HCT116 (cell line): ENCODE measurements around the gene SLC35F6. TPM values are rescaled to one million over a fixed set of nuclear protein-coding genes. Genes with fewer than 3 reads are reported as not detected.

ENCODE experiments used
- ATAC-seq: fragments of 200-7000 bp; cut with Tn5 transposase; 2 replicates; pipeline ENCODE4 v1.9.1; 2020; ENCODE audit warnings: mild to moderate bottlenecking, moderate library complexity
- BruUV-seq: library from RNA; stranded (reverse); fragments of 400-500 nt; replicated peaks from 2 replicates; lab custom pipeline; 2021; lab: Mats Ljungman, UMichigan
- CTCF ChIA-PET: fragments of 300-600 bp; sonication (Branson Sonifier 250); formaldehyde crosslinking; loops from one replicate; lab custom pipeline; 2021; ENCODE audit warnings: antibody characterized with exemption; lab: Charles Lee
- POLR2A ChIA-PET: fragments of 300-600, 350-600 bp; sonication (Branson Sonifier 250); formaldehyde crosslinking; loops from one replicate; lab custom pipeline; 2021; ENCODE audit warnings: antibody characterized with exemption; lab: Charles Lee
- RAD21 ChIA-PET, 2 experiments: fragments of 300-600 bp; sonication (Branson Sonifier 250); formaldehyde crosslinking; loops; one replicate each; lab custom pipeline; 2023; ENCODE audit warnings: low total read pairs in 2 of 2; ENCODE audit not compliant: uncharacterized antibody in 2 of 2, unreplicated experiment in 2 of 2, low non-redundant PET in 1 of 2; lab: Charles Lee
- DNase-seq: peaks from one replicate; pipeline ENCODE4 v3.0.0-alpha.2; 2010; ENCODE audit warnings: low read depth, low spot score
- H2AFZ ChIP-seq: fragments of 200-600 bp; shearing (Covaris generic), sonication (generic); 2 replicates; pipeline ENCODE4 v1.6.1; 2017; ENCODE audit warnings: low read depth, mixed run types, mixed read lengths, antibody characterized with exemption, low read length; ENCODE audit not compliant: poor library complexity, severe bottlenecking
- H3K27ac ChIP-seq: 2 replicates; pipeline ENCODE4 v1.5.1; 2012; ENCODE audit warnings: low read depth, low read length
- H3K27me3 ChIP-seq: fragments of 200-600 bp; sonication (generic); 2 replicates; pipeline ENCODE4 v1.6.1; 2016; ENCODE audit warnings: mixed run types, low read length, mixed read lengths; ENCODE audit not compliant: insufficient read depth
- H3K36me3 ChIP-seq, 2 experiments: fragments of 200-500 bp in 1 of 2; fragments of 200-600 bp in 1 of 2; sonication (Bioruptor generic) in 1 of 2; sonication (generic) in 1 of 2; 2 replicates each; pipeline versions ENCODE4 v1.5.1 to v1.6.1; 2014 to 2016; ENCODE audit warnings: low read length in 2 of 2, inconsistent platforms in 1 of 2, mixed read lengths in 1 of 2, mixed run types in 1 of 2; ENCODE audit not compliant: insufficient read depth in 2 of 2, control insufficient read depth in 1 of 2
- H3K4me1 ChIP-seq, 2 experiments: fragments of 200-600 bp in 1 of 2; sonication (generic) in 1 of 2; 2 replicates each; pipeline versions ENCODE4 v1.5.1 to v1.6.1; 2012 to 2017; ENCODE audit warnings: low read length in 2 of 2, inconsistent platforms in 1 of 2, mild to moderate bottlenecking in 1 of 2, mixed read lengths in 1 of 2, mixed run types in 1 of 2, moderate library complexity in 1 of 2; ENCODE audit not compliant: insufficient read depth in 2 of 2, control insufficient read depth in 1 of 2
- H3K4me2 ChIP-seq: fragments of 200-600 bp; sonication (generic); 2 replicates; pipeline ENCODE4 v1.6.1; 2017; ENCODE audit warnings: mixed run types, low read length, mixed read lengths
- H3K4me3 ChIP-seq, 2 experiments: fragments of 200-600 bp in 1 of 2; sonication (generic) in 1 of 2; replicated peaks in 1 of 2; 2 replicates each; pipeline ENCODE4 v1.5.1; 2011 to 2016; ENCODE audit warnings: low read length in 2 of 2, control low read depth in 1 of 2, low read depth in 1 of 2, mild to moderate bottlenecking in 1 of 2, mixed read lengths in 1 of 2, mixed run types in 1 of 2
- H3K79me2 ChIP-seq: fragments of 200-600 bp; sonication (generic); 2 replicates; pipeline ENCODE4 v1.6.1; 2017; ENCODE audit warnings: mild to moderate bottlenecking, mixed run types, low read length, moderate library complexity, mixed read lengths; ENCODE audit not compliant: insufficient read depth
- H3K9ac ChIP-seq: fragments of 200-600 bp; sonication (generic); 2 replicates; pipeline ENCODE4 v1.6.1; 2016; ENCODE audit warnings: low read length, mixed read lengths
- H3K9me2 ChIP-seq: fragments of 200-600 bp; sonication (generic), shearing (Covaris generic); 2 replicates; pipeline ENCODE4 v1.6.1; 2017; ENCODE audit warnings: mixed run types, mild to moderate bottlenecking, moderate library complexity; ENCODE audit not compliant: insufficient read depth
- H3K9me3 ChIP-seq, 2 experiments: fragments of 200-500 bp in 1 of 2; fragments of 200-600 bp in 1 of 2; sonication (Bioruptor generic) in 1 of 2; sonication (generic) in 1 of 2; 2 replicates each; pipeline ENCODE4 v1.6.1; 2014 to 2017; ENCODE audit warnings: low read length in 2 of 2, mixed read lengths in 2 of 2, inconsistent platforms in 1 of 2, low read depth in 1 of 2, mild to moderate bottlenecking in 1 of 2, mixed run types in 1 of 2, moderate library complexity in 1 of 2; ENCODE audit not compliant: control insufficient read depth in 1 of 2, insufficient read depth in 1 of 2
- H4K20me1 ChIP-seq: fragments of 200-600 bp; sonication (generic), shearing (Covaris generic); 2 replicates; pipeline ENCODE4 v1.6.1; 2017; ENCODE audit warnings: mixed run types, mild to moderate bottlenecking, moderate library complexity; ENCODE audit not compliant: insufficient read depth
- CBX3 ChIP-seq: IDR thresholded peaks from 2 replicates; pipeline ENCODE4 v1.6.1; 2012; ENCODE audit warnings: low read depth
- CEBPB ChIP-seq: IDR thresholded peaks from 2 replicates; pipeline ENCODE4 v1.6.1; 2012; ENCODE audit warnings: low read depth
- EZH2 ChIP-seq: fragments of 200-600 bp; sonication (generic); IDR thresholded peaks from 2 replicates; pipeline ENCODE4 v1.6.1; 2017; ENCODE audit warnings: antibody characterized with exemption, mixed run types
- EZH2phosphoT487 ChIP-seq: fragments of 200-600 bp; IDR thresholded peaks from 2 replicates; pipeline ENCODE4 v1.6.1; 2018; ENCODE audit warnings: antibody characterized with exemption, borderline replicate concordance
- FOSL1 ChIP-seq: IDR thresholded peaks from 2 replicates; pipeline ENCODE4 v1.6.1; 2012; ENCODE audit warnings: low read depth
- JUND ChIP-seq: IDR thresholded peaks from 2 replicates; pipeline ENCODE4 v1.6.1; 2012
- POLR2AphosphoS5 ChIP-seq: IDR thresholded peaks from 2 replicates; pipeline ENCODE4 v1.6.1; 2011; ENCODE audit warnings: mild to moderate bottlenecking, low read depth, low read length, moderate library complexity
- SP1 ChIP-seq: IDR thresholded peaks from 2 replicates; pipeline ENCODE4 v1.6.1; 2012; ENCODE audit warnings: low read depth
- ZFX ChIP-seq: fragments of 450-650 bp; IDR thresholded peaks from 2 replicates; pipeline ENCODE4 v1.6.1; 2017
- intact Hi-C: fragments of 100-400 bp; cut with micrococcal nuclease; formaldehyde crosslinking; loops from 2 replicates; pipeline ENCODE4 v1.10.0; 2022
- total RNA-seq: library from RNA; stranded (reverse); gene quantifications from one replicate; pipeline ENCODE4 v1.2.1, GENCODE V29; 2021; ENCODE audit not compliant: unreplicated experiment
- TF ChIP-seq, protein P1 (sequence below), 3 experiments: fragments of 200-600 bp in 1 of 3; sonication (generic) in 1 of 3; IDR thresholded peaks in 2 of 3; conservative IDR thresholded peaks in 1 of 3; 2 replicates each; pipeline ENCODE4 v1.5.1; 2012 to 2017; ENCODE audit warnings: low read depth in 2 of 3, low read length in 2 of 3, antibody characterized with exemption in 1 of 3, borderline replicate concordance in 1 of 3, control low read depth in 1 of 3, mild to moderate bottlenecking in 1 of 3, mixed read lengths in 1 of 3, mixed run types in 1 of 3, moderate library complexity in 1 of 3; ENCODE audit not compliant: insufficient read depth in 1 of 3
- TF ChIP-seq, protein P2 (sequence below): IDR thresholded peaks from 2 replicates; pipeline ENCODE4 v1.6.1; 2012

The SLC35F6 gene
- total RNA-seq, 1 experiment from 2014 or later, result 34.5 TPM

DNA sequence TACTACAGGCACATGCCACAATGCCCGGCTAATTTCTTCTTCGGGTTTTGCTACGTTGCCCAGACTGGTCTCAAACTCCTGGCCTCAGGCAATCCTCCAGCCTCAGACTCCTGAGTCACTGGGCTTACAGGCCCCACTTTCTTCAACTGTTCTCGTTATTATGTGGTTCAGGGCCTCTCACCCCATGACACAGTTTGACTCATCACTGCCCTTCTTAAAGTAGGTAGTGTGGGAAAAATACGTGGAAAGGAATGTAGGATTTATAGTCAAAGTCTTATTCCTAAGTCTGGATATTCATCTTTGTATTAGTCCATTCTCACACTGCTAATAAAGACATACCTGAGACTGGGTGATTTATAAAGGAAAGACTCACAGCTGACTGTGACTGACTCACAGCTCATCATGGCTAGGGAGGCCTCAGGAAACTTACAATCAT is 41.2 kb downstream of the SLC35F6 start:
- intact Hi-C loops, result no loop called here
- peaks cover 0 to 8% of the 10 kb centered on the region in 2 experiments; a peak in 3 of 4 replicates for H3K36me3 ChIP-seq
- H3K27me3 ChIP-seq, result no peaks in the 10 kb centered on the region
- peaks cover 0 to 25% of the 10 kb centered on the region in 2 experiments; a peak in 2 of 4 replicates for H3K4me1 ChIP-seq
- ChIA-PET POLR2A (no interaction called here), CTCF (no interaction called here), RAD21 (no interaction called here)
- no peaks in the 10 kb centered on the region for H4K20me1 ChIP-seq
- no peak overlapping the region for H3K9ac ChIP-seq
- H3K9me3 ChIP-seq, result no peaks in the 10 kb centered on the region
- H2AFZ ChIP-seq, result peak overlapping the region; percentile 31
- no TSS peak for BruUV-seq
- no peaks in the 10 kb centered on the region for H3K79me2 ChIP-seq
- peak overlapping the region; percentile 47 for H3K4me2 ChIP-seq
- H3K27ac ChIP-seq, result no peak overlapping the region
- ATAC-seq, result peak; percentile 78
- TF ChIP-seq POLR2AphosphoS5, result no peak
- TF ChIP-seq FOSL1, result peak; percentile 77
- TF ChIP-seq JUND, result peak; percentile 54; the same call in 1 of the 2 replicates
- TF ChIP-seq SP1, result peak; percentile 45; the same call in 1 of the 2 replicates
- no peak for TF ChIP-seq ZFX
- peak; percentile 39 for DNase-seq
- no peaks in the 10 kb centered on the region for H3K9me2 ChIP-seq
- no peak overlapping the region for H3K4me3 ChIP-seq

DNA sequence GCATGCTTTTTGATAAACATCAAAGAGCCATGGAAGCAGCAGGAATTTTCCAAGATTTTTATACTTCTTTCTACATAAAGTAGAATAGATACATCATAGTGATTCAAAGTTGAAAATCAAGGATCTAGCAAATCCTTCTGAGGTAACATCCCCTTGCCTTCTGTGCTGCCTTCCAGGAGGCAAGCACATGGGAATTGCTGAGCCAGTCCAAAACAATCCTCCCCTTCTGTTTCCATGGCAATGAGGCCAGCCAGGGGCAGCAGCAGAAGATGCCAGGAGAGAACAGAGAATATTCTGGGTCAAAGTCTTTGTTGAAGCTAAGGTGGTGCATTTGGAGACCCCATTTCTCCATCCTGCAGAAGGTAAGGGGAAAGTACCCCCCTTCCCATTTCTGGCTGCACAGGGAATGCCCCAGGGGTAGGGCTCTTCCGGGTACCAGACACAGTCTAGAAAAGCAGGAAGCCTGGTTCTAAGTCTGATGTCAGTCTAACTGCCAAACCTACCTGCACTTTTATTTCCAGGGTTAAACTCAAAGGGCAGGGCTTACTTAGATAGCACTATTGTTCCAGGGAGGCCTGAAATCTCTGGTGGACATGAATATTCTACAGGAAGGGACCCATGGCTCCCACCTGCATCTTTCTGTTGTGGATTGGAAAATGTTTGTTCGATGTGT is 43.8 kb downstream of the SLC35F6 start:
- Histone ChIP-seq H3K79me2 (no peaks in the 10 kb centered on the region), H2AFZ (no peak overlapping the region), H4K20me1 (no peaks in the 10 kb centered on the region), H3K4me1 (peaks cover 0 to 25% of the 10 kb centered on the region in 2 experiments; a peak in 2 of 4 replicates), H3K9me2 (no peaks in the 10 kb centered on the region), H3K9me3 (no peaks in the 10 kb centered on the region), H3K4me3 (no peak overlapping the region), H3K36me3 (no peaks in the 10 kb centered on the region), H3K27ac (no peak overlapping the region), H3K9ac (no peak overlapping the region), H3K4me2 (no peak overlapping the region), H3K27me3 (no peaks in the 10 kb centered on the region)
- BruUV-seq, result no TSS peak
- ChIA-PET POLR2A (no interaction called here), RAD21 (no interaction called here), CTCF (no interaction called here)
- no peak for ATAC-seq
- TF ChIP-seq, protein P1, sequence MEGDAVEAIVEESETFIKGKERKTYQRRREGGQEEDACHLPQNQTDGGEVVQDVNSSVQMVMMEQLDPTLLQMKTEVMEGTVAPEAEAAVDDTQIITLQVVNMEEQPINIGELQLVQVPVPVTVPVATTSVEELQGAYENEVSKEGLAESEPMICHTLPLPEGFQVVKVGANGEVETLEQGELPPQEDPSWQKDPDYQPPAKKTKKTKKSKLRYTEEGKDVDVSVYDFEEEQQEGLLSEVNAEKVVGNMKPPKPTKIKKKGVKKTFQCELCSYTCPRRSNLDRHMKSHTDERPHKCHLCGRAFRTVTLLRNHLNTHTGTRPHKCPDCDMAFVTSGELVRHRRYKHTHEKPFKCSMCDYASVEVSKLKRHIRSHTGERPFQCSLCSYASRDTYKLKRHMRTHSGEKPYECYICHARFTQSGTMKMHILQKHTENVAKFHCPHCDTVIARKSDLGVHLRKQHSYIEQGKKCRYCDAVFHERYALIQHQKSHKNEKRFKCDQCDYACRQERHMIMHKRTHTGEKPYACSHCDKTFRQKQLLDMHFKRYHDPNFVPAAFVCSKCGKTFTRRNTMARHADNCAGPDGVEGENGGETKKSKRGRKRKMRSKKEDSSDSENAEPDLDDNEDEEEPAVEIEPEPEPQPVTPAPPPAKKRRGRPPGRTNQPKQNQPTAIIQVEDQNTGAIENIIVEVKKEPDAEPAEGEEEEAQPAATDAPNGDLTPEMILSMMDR (IDR thresholded peaks at IDR 0.05 in 2 of 3, conservative IDR thresholded peaks at IDR 0.05 in 1 of 3; ENCODE audit: borderline replicate concordance in 1 of 3, insufficient read depth in 1 of 3, low read depth in 2 of 3, low read length in 2 of 3), result no peak
- TF ChIP-seq, protein P2, sequence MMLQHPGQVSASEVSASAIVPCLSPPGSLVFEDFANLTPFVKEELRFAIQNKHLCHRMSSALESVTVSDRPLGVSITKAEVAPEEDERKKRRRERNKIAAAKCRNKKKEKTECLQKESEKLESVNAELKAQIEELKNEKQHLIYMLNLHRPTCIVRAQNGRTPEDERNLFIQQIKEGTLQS, result no peak
- TF ChIP-seq EZH2phosphoT487 (no peak), CEBPB (no peak), JUND (no peak), EZH2 (no peak), SP1 (no peak), CBX3 (no peak)
- no peak for DNase-seq
- intact Hi-C loops, result no loop called here
